GM23248 (cell line): Measurements from ENCODE around the gene KIAA1586.

Experiments used
- EZH2 ChIP-seq: fragments of 200-600 bp; sonication (generic); IDR thresholded peaks from 2 replicates; pipeline ENCODE4 v1.6.1; 2018; ENCODE audit warnings: antibody characterized with exemption, mild to moderate bottlenecking; ENCODE audit not compliant: insufficient read depth, poor library complexity, severe bottlenecking
- EZH2phosphoT487 ChIP-seq: fragments of 200-600 bp; sonication (generic); IDR thresholded peaks from 2 replicates; pipeline ENCODE4 v1.6.1; 2018; ENCODE audit warnings: antibody characterized with exemption, moderate library complexity, mild to moderate bottlenecking, low read depth; ENCODE audit not compliant: insufficient read depth

GRCh38 chr6:57013521-57013926, 33.0 kb upstream of the KIAA1586 start:
- no peak for TF ChIP-seq EZH2
- TF ChIP-seq EZH2phosphoT487 = no peak
